ENCODE results near the gene NFX1.
"Not testable (repeated sequence)": the region's sequence is repeated elsewhere in the genome, so short reads cannot be mapped to it uniquely, and the experiment has no call there.

NFX1 gene

DNA sequence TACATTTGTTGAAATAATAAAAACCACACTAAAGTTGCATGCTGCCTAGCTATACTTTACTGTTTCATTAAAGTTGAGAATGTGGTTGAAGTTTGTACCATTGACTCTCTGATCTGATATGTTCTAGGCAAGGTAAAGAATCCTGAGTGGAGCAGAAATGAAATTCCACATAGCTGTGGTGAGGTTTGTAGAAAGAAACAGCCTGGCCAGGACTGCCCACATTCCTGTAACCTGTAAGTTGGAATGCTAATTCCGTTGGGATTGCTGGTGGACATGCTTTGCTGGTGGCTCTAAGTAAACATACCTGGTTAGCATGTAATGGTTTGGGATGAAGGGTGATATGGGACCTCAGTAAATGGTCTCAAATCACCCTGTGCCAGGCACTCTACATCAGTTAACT, 16.8 kb downstream of the NFX1 start:
- no peak for DNase-seq (ENCODE audit: low read depth in 2 of 2, low spot score in 1 of 2)

DNA sequence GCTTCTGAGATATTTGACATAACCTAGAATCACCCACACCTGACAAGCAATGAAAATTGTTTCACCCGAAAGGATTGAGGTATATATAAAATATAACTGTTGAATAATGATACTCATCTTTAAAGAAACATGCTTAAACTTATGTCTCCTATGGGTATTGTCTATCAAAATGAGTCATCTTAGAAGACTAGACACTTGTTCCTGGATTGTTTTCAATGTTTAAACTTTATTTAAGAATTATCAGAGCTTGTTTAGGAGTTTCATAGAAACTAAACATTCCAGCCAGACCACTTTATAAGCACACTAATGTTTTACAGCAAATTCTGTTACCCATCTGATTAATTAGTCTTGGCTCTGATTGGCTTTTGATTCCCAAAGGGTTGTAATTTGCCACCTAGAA, 19.6 kb downstream of the NFX1 start:
- no peak for DNase-seq (ENCODE audit: low read depth in 2 of 2, low spot score in 1 of 2)

DNA sequence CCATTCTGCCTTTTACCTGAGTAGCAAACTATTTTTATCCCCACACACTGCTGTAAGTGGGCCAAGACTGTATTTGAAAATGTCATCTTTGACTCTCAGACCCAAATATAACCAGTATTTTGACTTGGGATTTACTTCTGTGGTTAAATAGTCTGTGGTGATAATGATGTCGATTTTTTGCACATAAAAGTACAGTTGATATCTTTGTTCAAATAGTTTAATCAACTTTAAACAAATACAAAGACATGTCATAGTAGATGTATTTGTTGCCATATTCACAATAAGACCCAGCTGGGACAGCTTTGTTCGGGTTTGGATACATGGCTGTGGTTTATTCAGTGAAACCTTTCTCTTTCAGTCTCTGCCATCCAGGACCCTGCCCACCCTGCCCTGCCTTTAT, 20.4 kb downstream of the NFX1 start:
- no peak for DNase-seq (ENCODE audit: low read depth in 2 of 2, low spot score in 1 of 2)

DNA sequence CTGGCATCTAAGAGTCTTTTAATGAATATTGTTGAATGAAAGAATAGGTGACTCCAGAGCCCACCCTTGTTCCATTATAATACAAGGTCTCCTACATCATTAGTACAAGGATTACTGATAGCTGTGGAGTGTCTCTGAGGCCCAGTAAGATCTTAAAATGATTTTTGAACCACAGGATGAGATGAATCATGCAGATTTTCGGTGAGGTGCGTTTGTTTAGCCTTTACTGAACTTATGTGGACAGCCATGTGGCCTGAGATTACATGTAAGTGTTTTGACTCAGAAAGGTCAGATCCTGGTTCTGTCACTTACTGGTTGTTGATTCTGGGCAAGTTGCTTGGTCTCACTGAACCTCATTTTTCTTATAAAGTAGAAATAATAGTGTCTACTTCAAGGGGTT, 21.6 kb downstream of the NFX1 start:
- no peak for DNase-seq (ENCODE audit: low read depth in 2 of 2, low spot score in 1 of 2)

DNA sequence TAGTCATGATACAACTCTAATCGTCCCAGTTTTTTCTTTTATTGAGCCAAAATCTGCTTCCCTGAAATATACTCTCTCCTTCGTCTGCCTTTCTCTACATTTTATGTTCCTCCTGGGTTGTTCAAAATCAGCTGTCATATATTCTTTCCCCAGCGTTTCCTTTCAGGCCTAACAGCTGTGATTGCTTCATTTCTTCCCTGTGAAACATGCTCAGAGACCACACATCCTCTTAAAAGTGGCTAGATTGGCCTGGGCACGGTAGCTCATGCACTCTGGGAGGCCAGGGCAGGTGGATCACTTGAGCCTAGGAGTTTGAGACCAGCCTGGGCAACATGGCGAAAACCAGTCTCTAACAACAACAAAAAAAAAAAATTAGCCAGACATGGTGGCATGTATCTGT, 25.1 kb downstream of the NFX1 start:
- no peak for DNase-seq (ENCODE audit: low read depth in 2 of 2, low spot score in 1 of 2)

DNA sequence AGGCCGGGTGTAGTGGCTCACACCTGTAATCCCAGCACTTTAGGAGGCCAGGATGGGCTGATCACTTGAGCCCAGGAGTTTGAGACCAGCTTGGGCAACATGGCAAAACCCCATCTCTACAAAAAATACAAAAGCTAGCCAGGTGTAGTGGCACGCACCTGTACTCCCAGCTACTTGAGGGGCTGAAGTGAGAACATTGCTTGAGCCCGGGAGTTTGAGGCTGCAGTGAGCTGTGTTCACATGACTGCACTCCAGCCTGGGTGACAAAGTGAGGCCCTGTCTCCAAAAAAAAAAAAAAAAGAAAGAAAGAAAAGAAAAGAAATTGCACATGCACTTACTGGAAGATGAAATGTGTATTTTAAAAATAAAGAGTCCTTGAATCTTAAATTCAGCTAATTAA, 26.8 kb downstream of the NFX1 start:
- not testable (repeated sequence) for DNase-seq (ENCODE audit: low read depth in 2 of 2, low spot score in 1 of 2)

DNA sequence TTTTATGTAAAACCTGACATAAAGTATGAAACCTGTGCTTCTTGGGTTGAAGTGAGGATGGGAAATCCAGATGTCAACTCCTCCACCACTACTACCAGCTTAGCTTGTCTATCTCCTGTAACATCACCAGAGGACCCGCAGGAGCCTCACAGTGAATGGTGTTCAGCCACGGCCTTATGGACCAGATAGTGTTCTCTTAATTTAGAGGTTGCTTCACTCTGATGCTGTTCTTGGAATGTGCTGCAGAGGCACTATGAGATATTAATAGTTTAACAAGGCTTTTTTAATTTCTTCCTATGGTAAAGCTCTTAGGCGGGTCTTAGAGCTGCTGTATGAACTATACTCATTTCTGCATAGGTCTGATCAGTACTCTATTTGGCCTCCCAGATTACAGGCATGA, 27.9 kb downstream of the NFX1 start:
- DNase-seq (ENCODE audit: low read depth in 2 of 2, low spot score in 1 of 2) = no peak

DNA sequence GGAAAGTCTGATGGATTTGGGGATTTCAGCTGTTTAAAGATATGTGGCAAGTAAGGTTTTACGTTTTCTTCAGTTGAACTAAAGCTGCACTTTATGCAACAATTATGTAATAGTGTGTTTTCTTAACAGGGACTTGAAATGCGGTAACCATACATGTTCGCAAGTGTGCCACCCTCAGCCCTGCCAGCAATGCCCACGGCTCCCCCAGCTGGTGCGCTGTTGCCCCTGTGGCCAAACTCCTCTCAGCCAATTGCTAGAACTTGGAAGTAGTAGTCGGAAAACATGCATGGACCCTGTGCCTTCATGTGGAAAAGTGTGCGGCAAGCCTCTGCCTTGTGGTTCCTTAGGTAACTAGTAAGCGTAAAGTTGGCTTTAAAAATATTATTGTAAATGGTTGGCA, 28.5 kb downstream of the NFX1 start:
- no peak for DNase-seq (ENCODE audit: low read depth in 2 of 2, low spot score in 1 of 2)

DNA sequence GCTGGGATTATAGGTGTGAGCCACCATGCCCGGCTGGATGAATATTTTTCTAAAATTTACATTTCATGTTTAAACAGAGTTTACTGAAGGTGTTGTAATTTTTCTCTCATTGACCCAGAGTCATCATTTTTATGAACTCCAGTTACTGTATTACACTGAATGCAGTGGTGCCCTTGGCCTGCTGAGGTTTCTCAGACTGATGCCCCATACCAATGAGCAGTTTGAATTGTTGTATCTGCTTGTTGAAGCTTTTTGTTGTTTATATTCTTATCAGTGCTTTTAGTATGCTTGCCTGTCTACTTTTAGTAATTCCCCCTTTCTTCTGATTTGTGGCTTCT, 29.9 kb downstream of the NFX1 start:
- DNase-seq (ENCODE audit: low read depth in 2 of 2, low spot score in 1 of 2) = no peak

DNA sequence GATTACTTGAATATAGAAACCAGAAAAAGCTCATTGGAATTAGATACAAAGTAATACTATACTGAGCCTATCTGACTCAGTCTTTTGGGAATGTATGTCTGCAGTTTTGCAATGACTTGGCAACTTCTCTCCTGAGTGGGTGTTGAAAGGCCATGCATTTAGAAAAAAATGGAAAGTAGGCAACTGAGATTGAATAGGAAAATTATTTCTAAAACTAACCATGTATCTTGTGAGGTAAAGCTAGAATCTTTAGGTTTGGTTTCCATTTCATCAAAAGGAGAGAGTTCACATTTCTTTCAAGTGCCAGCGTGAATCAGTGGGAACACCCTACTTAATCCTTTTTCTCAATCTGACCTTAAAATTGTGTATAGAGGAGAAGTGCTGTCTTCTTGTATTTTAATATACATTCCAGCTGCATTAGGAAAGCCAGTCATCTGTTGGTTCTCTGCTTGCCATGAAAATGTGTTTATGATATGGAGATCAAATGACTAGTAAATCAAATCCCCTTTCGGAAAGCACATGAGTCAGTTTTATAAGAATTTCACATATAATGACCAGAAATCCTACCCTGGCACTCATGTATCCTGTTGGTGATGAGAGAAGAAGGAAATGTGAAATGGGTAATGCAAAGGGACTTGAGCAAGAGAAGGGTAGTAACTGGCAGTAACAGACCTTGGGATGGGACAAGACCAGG, 30.4 kb downstream of the NFX1 start:
- no peak for DNase-seq (ENCODE audit: low read depth in 2 of 2, low spot score in 1 of 2)

DNA sequence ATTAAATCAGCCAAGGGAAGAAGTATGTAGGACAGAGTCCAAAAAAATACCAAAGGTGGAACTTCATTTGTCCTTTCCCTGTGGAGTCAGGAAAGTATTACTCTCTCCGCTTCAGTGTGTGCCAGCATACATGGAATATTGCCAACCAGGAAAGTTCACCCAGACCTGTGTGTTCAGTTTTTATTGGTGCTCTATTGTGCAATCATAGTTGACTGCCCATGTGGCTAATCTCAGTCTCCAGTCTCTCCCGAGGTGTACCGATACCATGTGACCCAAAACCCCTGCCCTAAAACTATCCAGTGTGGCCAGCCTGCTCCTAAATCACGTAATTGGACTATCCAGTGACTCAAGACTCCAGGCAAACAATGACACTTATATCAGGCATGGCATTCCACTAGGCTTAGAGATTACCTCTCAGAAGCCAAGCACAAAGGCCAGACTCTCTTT, 38.8 kb downstream of the NFX1 start:
- DNase-seq (ENCODE audit: low read depth in 2 of 2, low spot score in 1 of 2) = no peak

DNA sequence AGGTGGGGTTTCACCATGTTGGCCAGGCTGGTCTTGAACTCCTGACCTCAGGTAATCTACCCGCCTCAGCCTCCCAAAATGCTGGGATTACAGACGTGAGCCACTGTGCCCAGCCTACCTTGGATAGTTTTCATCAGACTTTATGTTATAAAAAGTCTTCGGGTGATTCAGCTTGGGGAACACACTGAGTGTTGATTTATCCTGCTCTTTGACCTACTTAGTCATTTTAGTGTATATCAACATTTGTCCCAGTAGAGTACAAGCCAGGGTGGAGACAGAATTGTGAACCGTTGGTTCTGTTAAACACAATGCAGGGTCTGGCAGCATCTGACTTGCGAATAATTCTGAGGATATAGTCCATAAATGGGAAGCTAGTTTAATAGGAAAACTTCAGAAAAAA, 39.7 kb downstream of the NFX1 start:
- DNase-seq (ENCODE audit: low read depth in 2 of 2, low spot score in 1 of 2) = no peak

DNA sequence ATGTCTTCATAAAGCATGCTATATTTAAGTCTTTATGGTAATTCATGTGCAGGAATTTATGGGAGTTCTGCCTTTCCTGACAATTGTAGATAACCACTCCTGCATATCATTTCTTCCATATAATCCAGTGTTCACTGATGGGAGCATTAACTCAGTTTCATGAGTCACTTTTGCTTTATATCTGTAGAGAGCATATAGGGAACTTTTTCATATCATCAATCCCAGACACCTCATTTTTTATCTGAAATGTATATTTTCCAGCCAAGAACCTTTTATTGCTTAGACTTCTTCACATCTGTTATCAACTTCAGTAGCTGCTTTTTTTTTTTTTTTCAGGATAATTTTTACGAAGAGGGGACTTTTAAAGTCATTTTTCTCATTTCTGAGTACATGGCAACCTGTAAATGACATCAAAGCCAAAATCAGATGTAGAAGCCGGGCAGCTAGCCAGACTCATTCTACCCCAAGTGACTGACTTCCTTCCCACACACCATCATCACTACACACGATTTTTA, 41.1 kb downstream of the NFX1 start:
- no peak for DNase-seq (ENCODE audit: low read depth in 2 of 2, low spot score in 1 of 2)

DNA sequence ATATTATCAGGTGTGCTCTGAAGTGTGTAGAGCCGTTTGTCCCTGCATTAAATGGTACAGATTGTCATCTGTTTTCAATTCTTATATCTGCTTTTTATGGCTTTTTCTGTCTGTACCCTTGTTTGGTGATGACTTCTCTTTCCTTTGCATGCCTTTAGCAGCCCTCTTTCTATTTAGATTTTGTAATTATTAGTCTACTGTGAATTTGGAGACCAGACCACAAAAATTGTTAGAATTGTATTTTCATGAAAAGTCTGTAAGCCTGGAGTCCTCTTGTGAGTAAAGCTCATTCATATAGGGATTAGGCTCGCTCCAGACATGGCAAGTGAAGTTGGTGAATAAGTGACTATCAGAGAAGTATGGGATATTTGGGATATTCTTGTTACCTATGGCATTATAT, 41.7 kb downstream of the NFX1 start:
- DNase-seq (ENCODE audit: low read depth in 2 of 2, low spot score in 1 of 2) = no peak

DNA sequence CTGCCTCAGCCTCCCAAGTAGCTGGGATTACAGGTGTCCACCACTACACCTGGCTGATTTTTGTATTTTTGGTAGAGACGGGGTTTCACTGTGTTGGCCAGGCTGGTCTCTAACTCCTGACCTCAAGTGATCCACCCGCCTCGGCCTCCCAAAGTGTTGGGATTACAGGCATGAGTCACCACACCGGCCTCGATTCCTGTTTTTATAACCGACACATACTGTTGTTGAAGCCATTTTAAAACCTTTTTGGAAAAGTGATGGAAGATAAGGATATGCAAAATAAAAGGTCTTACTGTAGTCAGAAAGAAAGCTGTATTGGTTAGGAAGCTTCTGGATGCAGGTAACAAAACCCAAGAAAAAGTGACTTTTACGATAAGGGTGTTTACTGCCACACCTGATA, 42.6 kb downstream of the NFX1 start:
- DNase-seq (ENCODE audit: low read depth in 2 of 2, low spot score in 1 of 2) = not testable (repeated sequence)

DNA sequence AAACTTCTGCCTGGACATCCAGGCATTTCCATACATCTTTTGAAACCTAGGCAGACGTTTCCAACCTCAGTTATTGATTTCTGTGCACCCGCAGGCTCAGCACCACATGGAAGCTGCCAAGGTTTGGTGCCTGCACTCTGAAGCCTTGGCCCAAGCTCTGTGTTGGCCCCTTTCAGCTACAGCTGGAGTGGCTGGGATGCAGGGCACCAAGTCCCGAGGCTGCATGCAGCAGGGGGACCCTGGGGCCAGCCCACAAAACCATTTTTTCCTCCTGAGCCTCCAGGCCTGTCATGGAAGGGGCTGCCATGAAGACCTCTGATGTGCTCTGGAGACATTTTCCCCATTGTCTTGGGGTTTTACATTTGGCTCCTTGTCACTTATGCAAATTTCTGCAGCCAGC, 49.9 kb downstream of the NFX1 start:
- no peak for DNase-seq (ENCODE audit: low read depth in 2 of 2, low spot score in 1 of 2)

DNA sequence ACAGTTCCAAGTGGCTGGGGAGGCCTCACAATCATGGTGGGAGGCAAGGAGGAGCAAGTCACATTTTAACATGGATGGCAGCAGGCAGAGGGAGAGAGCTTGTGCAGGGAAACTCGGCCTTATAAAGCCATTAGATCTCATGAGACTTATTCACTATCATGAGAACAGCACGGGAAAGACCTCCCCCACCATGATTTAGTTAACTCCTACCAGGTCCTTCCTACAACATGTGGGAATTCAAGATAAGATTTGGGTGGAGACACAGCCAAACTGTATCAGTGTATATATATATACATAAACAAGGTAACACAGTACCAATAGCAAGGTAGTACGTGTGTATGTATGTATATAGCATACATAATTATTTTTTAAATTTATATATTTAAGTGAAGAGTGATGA, 50.9 kb downstream of the NFX1 start:
- no peak for DNase-seq (ENCODE audit: low read depth in 2 of 2, low spot score in 1 of 2)

DNA sequence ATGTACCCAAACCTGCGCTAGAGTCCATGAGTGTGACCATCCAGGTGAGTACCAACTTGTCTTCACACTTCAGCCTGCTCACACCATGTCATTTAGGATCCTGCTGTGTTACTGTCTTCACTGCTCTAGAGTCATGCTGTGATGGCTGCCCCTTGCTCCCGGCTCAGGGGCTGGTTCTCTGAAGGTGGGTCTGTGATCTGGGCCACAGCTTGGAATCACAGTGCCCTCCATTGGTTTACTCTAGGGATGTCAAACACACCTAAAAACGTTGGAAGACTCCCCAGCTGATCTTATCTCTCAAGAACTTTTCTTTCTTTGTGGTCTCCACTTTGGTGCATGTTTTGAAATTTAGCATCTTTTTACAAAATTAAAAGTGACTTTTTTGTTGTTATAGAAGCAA, 53.8 kb downstream of the NFX1 start:
- no peak for DNase-seq (ENCODE audit: low read depth in 2 of 2, low spot score in 1 of 2)

DNA sequence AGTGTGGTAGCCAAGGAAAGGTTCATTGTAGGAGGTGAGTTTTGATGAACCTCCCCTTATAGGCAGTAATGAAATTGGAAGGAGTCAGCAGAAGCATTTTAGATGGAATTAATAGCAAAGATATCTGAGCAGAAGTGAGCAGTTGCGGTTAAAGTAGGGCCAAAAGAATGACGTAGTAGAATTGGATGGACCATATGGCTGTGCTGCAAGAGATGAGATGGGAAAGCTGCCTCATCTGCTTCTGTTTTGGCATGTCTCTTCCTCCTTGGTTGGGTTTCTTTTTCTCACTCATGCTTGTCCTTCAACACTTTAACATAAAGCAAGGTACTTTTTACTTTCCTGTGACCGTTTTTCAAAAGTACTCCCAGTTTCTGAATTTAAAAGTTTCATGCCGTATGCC, 56.2 kb downstream of the NFX1 start:
- DNase-seq (ENCODE audit: low read depth in 2 of 2, low spot score in 1 of 2) = no peak

DNA sequence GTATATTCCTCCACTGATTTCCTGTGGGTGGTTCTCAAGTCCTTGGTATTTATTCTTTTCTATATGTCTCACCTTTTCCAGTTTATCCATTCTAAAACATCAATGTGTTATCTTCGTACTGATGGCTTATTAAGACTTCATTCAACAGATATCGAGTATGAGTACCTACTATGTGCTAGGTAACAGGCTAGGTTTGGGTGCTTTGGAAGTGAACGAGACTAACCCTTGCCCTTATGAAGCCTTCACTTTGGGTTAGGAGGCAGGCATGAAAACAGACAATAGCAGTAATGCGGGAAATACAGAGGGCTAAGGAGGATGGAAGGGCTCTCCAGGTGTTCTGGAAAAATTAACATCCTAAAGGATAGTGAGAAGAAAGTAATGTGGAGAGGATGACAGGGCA, 58.7 kb downstream of the NFX1 start:
- no peak for DNase-seq (ENCODE audit: low read depth in 2 of 2, low spot score in 1 of 2)

DNA sequence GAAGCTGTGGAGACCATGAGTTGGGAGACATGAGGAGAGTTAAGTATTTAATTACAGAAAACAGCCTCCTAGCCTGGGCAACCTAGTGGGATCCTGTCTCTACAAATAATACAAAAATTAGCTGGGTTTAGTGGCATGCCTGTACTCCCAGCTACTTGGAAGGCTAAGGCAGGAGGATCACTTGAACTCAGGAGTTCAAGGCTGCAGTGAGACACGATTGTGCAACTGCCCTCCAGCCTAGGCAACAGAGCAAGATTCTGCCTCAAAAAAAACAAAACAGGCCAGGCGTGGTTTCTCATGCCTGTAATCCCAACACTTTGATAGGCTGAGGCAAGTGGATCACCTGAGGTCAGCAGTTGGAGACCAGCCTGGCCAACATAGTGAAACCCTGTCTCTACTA, 59.4 kb downstream of the NFX1 start:
- no peak for DNase-seq (ENCODE audit: low read depth in 2 of 2, low spot score in 1 of 2)

DNA sequence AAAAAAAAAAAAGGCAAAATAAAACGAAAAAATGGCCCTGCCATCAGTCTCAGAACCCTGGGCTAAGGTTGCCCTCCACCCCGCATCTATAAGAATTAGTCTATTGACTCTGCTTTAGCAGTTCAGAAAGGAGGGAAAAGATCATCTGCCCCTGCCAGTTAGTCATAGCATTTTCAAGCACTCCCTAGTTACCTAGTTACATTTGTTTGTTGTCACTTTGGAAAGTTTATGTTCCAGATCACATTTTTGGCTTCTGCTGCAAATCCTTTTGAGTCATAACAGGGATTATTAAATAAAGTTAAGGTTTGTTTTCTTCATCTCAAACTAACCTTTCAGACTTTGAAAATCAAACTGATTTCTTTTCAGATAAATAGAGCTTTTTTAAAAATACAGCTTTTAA, 60.0 kb downstream of the NFX1 start:
- no peak for DNase-seq (ENCODE audit: low read depth in 2 of 2, low spot score in 1 of 2)

DNA sequence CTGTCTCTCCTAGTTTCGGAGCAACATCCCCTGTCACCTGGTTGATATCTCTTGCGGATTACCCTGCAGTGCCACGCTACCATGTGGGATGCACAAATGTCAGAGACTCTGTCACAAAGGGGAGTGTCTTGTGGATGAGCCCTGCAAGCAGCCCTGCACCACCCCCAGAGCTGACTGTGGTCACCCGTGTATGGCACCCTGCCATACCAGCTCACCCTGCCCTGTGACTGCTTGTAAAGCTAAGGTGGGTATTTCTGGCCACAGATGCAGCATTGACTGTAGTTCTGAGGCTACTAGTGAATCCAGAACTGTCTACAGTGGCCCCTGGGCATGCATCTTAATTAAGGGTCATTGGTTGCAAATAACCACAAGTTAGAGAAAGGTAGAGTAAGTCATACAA, 61.2 kb downstream of the NFX1 start:
- no peak for DNase-seq (ENCODE audit: low read depth in 2 of 2, low spot score in 1 of 2)
